Immature natural killer cell (primary cell): Measurements from ENCODE around the gene TTC7B. TPM values are rescaled to one million over a fixed set of nuclear protein-coding genes. Genes with fewer than 3 reads are reported as not detected.

Experiments
- polyA plus RNA-seq, 3 donors: library from polyadenylated mRNA; unstranded; fragments of 300-500 nt; fragmentation: Illumina TruSeq; gene quantifications; one replicate each; pipeline ENCODE4 v1.2.3, GENCODE V29; 2021

The TTC7B gene
- polyA plus RNA-seq, 3 donors from 2014 or later: 1.0 to 1.1 TPM; not detected in 1

Other genes with a start within 250 kb of the TTC7B start
- gene RPS6KA5, start 244.2 kb upstream of the TTC7B start, polyA plus RNA-seq: 10 to 100 TPM; 11.1 to 19.0 (median 16.6) TPM